GOT3 (cell line): Measurements from ENCODE around the gene HOXA7.
A peak's percentile ranks its signal among the peaks of the same experiment; 100 is the strongest.

ENCODE experiments used
- DNase-seq: peaks from one replicate; lab custom pipeline; 2025; ENCODE audit warnings: mixed read lengths; lab: John Stamatoyannopoulos, UW

HOXA7 gene

GRCh38 chr7:27170426-27171324, 14.2 kb upstream of the HOXA7 start:
- no peak for DNase-seq

- no peak for DNase-seq
Measured at GRCh38 chr7:27169658-27170425, 13.4 kb upstream of the HOXA7 start.

- peak; percentile 74 for DNase-seq
Measured at GRCh38 chr7:27168265-27168947, 11.9 kb upstream of the HOXA7 start.

- DNase-seq = no peak
Measured at GRCh38 chr7:27167916-27168264, 11.4 kb upstream of the HOXA7 start.

- no peak for DNase-seq
Measured at GRCh38 chr7:27166531-27167505, 10.3 kb upstream of the HOXA7 start.

- DNase-seq = no peak
Measured at GRCh38 chr7:27165996-27166530, 9.6 kb upstream of the HOXA7 start.

- peak; percentile 74 for DNase-seq
Measured at GRCh38 chr7:27165089-27165995, 8.9 kb upstream of the HOXA7 start, which contains the start of gene HOXA9. Gene HOXA9 (minus strand): TSS chr7:27165537. CDS start chr7:27165457, 80 bp downstream.

GRCh38 chr7:27164367-27165088, 8.1 kb upstream of the HOXA7 start:
- DNase-seq = no peak

- DNase-seq = no peak
Measured at GRCh38 chr7:27164045-27164366, 7.5 kb upstream of the HOXA7 start.

- no peak for DNase-seq
Measured at GRCh38 chr7:27163288-27164044, 7.0 kb upstream of the HOXA7 start.

- DNase-seq = no peak
Measured at GRCh38 chr7:27162561-27163287, 6.2 kb upstream of the HOXA7 start.

GRCh38 chr7:27161721-27162560, 5.5 kb upstream of the HOXA7 start:
- DNase-seq = no peak

GRCh38 chr7:27161214-27161720, 4.8 kb upstream of the HOXA7 start:
- no peak for DNase-seq

GRCh38 chr7:27160546-27161213, 4.2 kb upstream of the HOXA7 start:
- DNase-seq = peak; percentile 81

- DNase-seq = no peak
Measured at GRCh38 chr7:27160145-27160545, 3.7 kb upstream of the HOXA7 start.
